Mesothelial cell of epicardium (in vitro differentiated cells): ENCODE results near the gene NCOA7. TPM values are rescaled to one million over a fixed set of nuclear protein-coding genes. Genes with fewer than 3 reads are reported as not detected.

Experiments used
- DNase-seq, 2 experiments: peaks; one replicate each; pipeline ENCODE4 v3.0.0; 2021; ENCODE audit warnings: low spot score in 2 of 2; ENCODE audit not compliant: unreplicated experiment in 2 of 2
- H3K27ac Mint-ChIP-seq: 2 replicates; pipeline ENCODE4 v1.8.0; 2021; ENCODE audit warnings: mixed read lengths
- H3K27me3 Mint-ChIP-seq: 2 replicates; pipeline ENCODE4 v1.8.0; 2021; ENCODE audit warnings: low read depth, mixed read lengths
- H3K36me3 Mint-ChIP-seq: 2 replicates; pipeline ENCODE4 v1.8.0; 2021; ENCODE audit warnings: mixed read lengths
- H3K4me1 Mint-ChIP-seq: 2 replicates; pipeline ENCODE4 v1.8.0; 2021; ENCODE audit warnings: mixed read lengths
- H3K4me3 Mint-ChIP-seq: 2 replicates; pipeline ENCODE4 v1.8.0; 2021; ENCODE audit warnings: mild to moderate bottlenecking, moderate library complexity, mixed read lengths
- H3K9me3 Mint-ChIP-seq: 2 replicates; pipeline ENCODE4 v1.8.0; 2021; ENCODE audit warnings: mixed read lengths
- total RNA-seq: library from RNA; stranded (reverse); gene quantifications from 3 replicates; pipeline ENCODE4 v1.2.1, GENCODE V29; 2021
- TF ChIP-seq, protein P1 (sequence below): fragments of 200-600 bp; sonication (generic); IDR thresholded peaks from one replicate; pipeline ENCODE4 v1.5.0; 2021; ENCODE audit warnings: antibody characterized with exemption; ENCODE audit not compliant: unreplicated experiment

Gene NCOA7
- total RNA-seq, 1 donor from 2014 or later = 52.4 TPM

DNA sequence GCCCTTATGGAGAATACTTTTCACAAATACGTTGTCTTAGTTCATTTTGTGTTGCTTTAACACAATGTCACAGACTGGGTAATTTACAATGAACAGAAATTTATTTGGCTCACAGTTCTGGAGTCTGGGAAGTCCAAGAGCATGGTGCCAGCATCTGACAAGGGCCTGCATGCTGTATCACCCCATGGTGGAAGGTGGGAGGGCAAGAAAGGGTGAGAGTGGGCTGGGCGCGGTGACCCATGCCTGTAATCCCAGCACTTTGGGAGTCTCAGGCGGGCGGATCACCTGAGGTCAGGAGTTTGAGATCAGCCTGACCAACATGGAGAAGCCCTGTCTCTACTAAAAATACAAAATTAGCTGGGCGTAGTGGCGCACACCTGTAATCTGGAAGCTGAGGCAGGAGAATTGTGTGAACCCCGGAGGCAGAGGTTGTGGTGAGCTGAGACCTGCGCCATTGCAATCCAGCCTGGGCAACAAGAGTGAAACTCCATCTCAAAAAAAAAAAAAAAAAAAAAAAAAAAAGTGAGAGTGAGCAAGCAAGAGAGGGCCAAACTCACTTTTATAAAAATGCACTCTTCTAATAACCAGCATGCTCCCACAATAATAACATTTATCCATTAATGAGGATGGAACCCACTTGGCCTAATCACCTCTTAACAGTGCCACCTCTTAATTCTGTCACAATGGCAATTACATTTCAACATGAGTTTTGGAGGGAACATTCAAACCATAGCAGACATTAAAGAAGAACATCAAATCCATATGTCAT is 36.1 kb downstream of the NCOA7 start:
- Mint-ChIP-seq H3K9me3 (peaks cover 4% of the 10 kb centered on the region), H3K27me3 (no peaks in the 10 kb centered on the region), H3K4me1 (peaks cover 16% of the 10 kb centered on the region), H3K36me3 (peaks cover 6% of the 10 kb centered on the region), H3K27ac (no peak overlapping the region), H3K4me3 (no peak overlapping the region)
- DNase-seq = no peak
- TF ChIP-seq, protein P1, sequence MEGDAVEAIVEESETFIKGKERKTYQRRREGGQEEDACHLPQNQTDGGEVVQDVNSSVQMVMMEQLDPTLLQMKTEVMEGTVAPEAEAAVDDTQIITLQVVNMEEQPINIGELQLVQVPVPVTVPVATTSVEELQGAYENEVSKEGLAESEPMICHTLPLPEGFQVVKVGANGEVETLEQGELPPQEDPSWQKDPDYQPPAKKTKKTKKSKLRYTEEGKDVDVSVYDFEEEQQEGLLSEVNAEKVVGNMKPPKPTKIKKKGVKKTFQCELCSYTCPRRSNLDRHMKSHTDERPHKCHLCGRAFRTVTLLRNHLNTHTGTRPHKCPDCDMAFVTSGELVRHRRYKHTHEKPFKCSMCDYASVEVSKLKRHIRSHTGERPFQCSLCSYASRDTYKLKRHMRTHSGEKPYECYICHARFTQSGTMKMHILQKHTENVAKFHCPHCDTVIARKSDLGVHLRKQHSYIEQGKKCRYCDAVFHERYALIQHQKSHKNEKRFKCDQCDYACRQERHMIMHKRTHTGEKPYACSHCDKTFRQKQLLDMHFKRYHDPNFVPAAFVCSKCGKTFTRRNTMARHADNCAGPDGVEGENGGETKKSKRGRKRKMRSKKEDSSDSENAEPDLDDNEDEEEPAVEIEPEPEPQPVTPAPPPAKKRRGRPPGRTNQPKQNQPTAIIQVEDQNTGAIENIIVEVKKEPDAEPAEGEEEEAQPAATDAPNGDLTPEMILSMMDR = no peak

DNA sequence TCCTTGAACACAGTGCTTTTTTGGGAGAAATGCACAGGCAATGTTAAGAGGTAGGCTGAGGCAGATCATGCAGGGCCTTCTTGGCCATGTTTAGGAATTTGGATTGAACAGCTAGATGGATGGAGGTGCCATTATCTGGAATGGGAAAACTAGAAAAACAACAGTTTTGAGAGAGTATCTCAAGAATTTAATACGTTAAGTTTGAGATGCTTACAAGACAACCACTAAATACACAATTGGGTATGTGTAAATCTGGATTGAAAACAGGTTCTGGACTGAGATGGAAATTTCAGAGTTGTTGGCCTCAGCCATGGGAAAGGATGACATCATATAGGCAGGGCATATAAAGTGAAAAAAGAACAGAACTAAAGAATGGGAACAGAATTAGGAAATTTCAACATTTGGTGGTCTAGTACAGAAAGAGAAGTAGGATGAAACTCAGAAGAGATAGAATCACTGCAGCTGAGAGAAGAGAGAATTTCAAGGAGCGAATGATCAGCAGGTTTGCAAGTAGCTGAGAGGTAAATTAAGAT is 37.1 kb downstream of the NCOA7 start:
- H3K4me3 Mint-ChIP-seq = no peak overlapping the region
- H3K27ac Mint-ChIP-seq = no peak overlapping the region
- TF ChIP-seq, protein P1 = no peak
- H3K9me3 Mint-ChIP-seq = peaks cover 4% of the 10 kb centered on the region
- no peak for DNase-seq
- peaks cover 9% of the 10 kb centered on the region for H3K4me1 Mint-ChIP-seq
- peaks cover 6% of the 10 kb centered on the region for H3K36me3 Mint-ChIP-seq
- no peaks in the 10 kb centered on the region for H3K27me3 Mint-ChIP-seq

DNA sequence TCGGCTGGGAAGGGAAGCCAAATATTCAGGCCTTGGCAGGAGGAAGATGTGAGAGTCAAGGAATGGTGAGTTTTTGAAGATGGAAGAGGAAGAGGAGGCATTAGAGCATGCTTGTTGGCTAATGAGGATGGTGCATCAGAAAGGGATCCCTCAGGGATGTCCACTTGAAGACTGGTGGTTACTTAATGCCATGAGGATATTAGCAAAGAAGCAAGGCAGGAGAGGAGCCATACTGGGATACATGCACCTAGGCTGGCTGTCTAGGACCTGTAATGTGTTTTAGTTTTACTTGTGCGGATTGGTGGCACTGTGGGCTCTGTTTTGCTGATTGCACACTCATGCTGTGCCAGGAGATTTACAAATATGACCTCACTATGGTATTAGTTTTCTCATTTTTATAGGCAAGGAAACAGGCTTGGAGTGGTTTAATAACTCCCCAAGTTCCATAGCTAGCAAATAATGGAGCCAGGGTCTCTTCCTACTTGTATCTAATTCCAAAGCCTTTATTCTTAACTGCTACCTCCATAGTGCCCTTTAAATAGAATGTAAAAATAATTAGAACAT is 37.8 kb downstream of the NCOA7 start:
- TF ChIP-seq, protein P1 = no peak
- Mint-ChIP-seq H3K36me3 (peaks cover 6% of the 10 kb centered on the region), H3K27me3 (no peaks in the 10 kb centered on the region), H3K4me1 (peaks cover 15% of the 10 kb centered on the region), H3K9me3 (peaks cover 4% of the 10 kb centered on the region), H3K4me3 (no peak overlapping the region), H3K27ac (no peak overlapping the region)
- no peak for DNase-seq

DNA sequence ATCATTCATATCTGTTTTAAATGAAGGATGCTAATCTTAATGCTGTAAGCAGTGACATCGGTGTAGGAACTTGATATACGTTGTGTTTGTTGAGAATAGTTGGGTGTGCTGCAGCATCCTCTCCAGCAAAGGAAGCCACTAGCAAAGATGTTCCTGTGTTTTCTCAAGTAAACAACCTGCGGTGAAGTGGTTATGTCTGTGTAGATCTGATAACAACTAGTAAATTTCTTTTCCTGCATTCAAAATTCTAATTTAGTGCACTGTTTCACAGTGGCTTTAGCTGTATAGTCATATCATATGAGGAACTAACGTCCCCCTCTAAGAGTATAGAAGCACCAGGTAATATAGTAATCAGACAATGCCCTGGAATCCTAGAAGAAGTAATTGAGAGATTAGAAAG is 38.7 kb downstream of the NCOA7 start:
- Mint-ChIP-seq H3K4me1 (peaks cover 19% of the 10 kb centered on the region), H3K27me3 (no peaks in the 10 kb centered on the region), H3K36me3 (peaks cover 6% of the 10 kb centered on the region), H3K27ac (no peak overlapping the region), H3K9me3 (peaks cover 4% of the 10 kb centered on the region), H3K4me3 (no peak overlapping the region)
- TF ChIP-seq, protein P1 = no peak
- no peak for DNase-seq

DNA sequence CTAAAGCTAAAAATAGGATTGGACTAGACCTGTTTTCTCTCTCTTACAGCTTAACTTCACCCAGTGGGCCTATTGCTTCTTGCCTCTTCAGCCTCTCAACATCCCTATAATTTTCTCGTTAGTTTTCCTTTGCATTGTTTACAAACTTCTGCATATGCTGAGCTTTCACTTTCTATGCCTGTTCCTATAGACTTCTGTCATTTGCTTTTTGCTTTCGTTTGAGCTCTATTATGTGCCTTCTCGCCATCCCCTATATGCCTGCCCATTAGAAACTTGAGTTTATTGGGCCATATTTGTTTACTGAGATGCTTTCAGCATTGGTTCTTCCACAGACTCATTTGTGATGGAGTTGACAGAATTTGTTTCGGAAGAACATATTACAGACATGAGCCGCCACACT is 40.9 kb downstream of the NCOA7 start:
- no peak for DNase-seq
- Mint-ChIP-seq H3K27me3 (no peaks in the 10 kb centered on the region), H3K9me3 (peaks cover 1% of the 10 kb centered on the region), H3K27ac (no peak overlapping the region), H3K4me3 (no peak overlapping the region), H3K4me1 (peaks cover 27% of the 10 kb centered on the region), H3K36me3 (peaks cover 2% of the 10 kb centered on the region)
- TF ChIP-seq, protein P1 = no peak
